NCI-H748 (cell line): Measurements from ENCODE around the gene PTCRA.
"Not testable (repeated sequence)": the region's sequence is repeated elsewhere in the genome, so short reads cannot be mapped to it uniquely, and the experiment has no call there.

Experiments
- DNase-seq: peaks from one replicate; lab custom pipeline; 2025; ENCODE audit not compliant: unreplicated experiment; lab: John Stamatoyannopoulos, UW

Gene PTCRA

GRCh38 chr6:42902429-42903263, 13.2 kb upstream of the PTCRA start:
- not testable (repeated sequence) for DNase-seq

- no peak for DNase-seq
Observed at GRCh38 chr6:42904467-42904866, 11.4 kb upstream of the PTCRA start.

GRCh38 chr6:42907336-42907735, 8.5 kb upstream of the PTCRA start:
- no peak for DNase-seq

- DNase-seq: no peak
Observed at GRCh38 chr6:42909835-42910234, 6.0 kb upstream of the PTCRA start.

- DNase-seq: peak; percentile 32
Observed at GRCh38 chr6:42911171-42912021, 4.5 kb upstream of the PTCRA start.

- DNase-seq: no peak
Observed at GRCh38 chr6:42914546-42914945, 1.3 kb upstream of the PTCRA start.

- no peak for DNase-seq
Observed at GRCh38 chr6:42916288-42916687, 435 bp downstream of the PTCRA start.

GRCh38 chr6:42921801-42922200, 5.9 kb downstream of the PTCRA start:
- no peak for DNase-seq

- no peak for DNase-seq
Observed at GRCh38 chr6:42923666-42924065, 7.8 kb downstream of the PTCRA start.

GRCh38 chr6:42925248-42925857, 9.5 kb downstream of the PTCRA start:
- DNase-seq: no peak

GRCh38 chr6:42928986-42929820, 13.3 kb downstream of the PTCRA start, which contains the start of gene CNPY3:
TSS of gene CNPY3 (plus strand) at chr6:42929480. CDS start at chr6:42929571, 91 bp downstream.
- peak; percentile 100 for DNase-seq

GRCh38 chr6:42929821-42930360, 14.0 kb downstream of the PTCRA start:
- peak; percentile 84 for DNase-seq

GRCh38 chr6:42932412-42932811, 16.6 kb downstream of the PTCRA start:
- DNase-seq: no peak

GRCh38 chr6:42933205-42933604, 17.4 kb downstream of the PTCRA start:
- no peak for DNase-seq

- DNase-seq: no peak
Observed at GRCh38 chr6:42935322-42935721, 19.5 kb downstream of the PTCRA start.

GRCh38 chr6:42936398-42936797, 20.5 kb downstream of the PTCRA start:
- no peak for DNase-seq

- no peak for DNase-seq
Observed at GRCh38 chr6:42937548-42938427, 21.9 kb downstream of the PTCRA start.

GRCh38 chr6:42938428-42938796, 22.6 kb downstream of the PTCRA start:
- no peak for DNase-seq

GRCh38 chr6:42938987-42939809, 23.3 kb downstream of the PTCRA start:
- no peak for DNase-seq
